Endothelial cell (in vitro differentiated cells): ENCODE data around the gene HERC5. TPM values are rescaled to one million over a fixed set of nuclear protein-coding genes. Genes with fewer than 3 reads are reported as not detected.
"Not testable (repeated sequence)": the region's sequence is repeated elsewhere in the genome, so short reads cannot be mapped to it uniquely, and the experiment has no call there.

Experiments used
- DNase-seq: peaks from one replicate; pipeline ENCODE4 v3.0.0; 2021; ENCODE audit warnings: low spot score
- H3K27ac Mint-ChIP-seq: one replicate; pipeline ENCODE4 v1.8.0; 2021; ENCODE audit warnings: mixed read lengths, inconsistent platforms; ENCODE audit not compliant: unreplicated experiment
- H3K27me3 Mint-ChIP-seq: one replicate; pipeline ENCODE4 v1.8.0; 2021; ENCODE audit warnings: mild to moderate bottlenecking, moderate library complexity, mixed read lengths, inconsistent platforms; ENCODE audit not compliant: unreplicated experiment
- H3K36me3 Mint-ChIP-seq: one replicate; pipeline ENCODE4 v1.8.0; 2021; ENCODE audit warnings: mild to moderate bottlenecking, low read depth, mixed read lengths, inconsistent platforms; ENCODE audit not compliant: unreplicated experiment
- H3K4me1 Mint-ChIP-seq: one replicate; pipeline ENCODE4 v1.8.0; 2021; ENCODE audit warnings: mild to moderate bottlenecking, mixed read lengths, inconsistent platforms; ENCODE audit not compliant: unreplicated experiment
- H3K4me3 Mint-ChIP-seq: one replicate; pipeline ENCODE4 v1.8.0; 2021; ENCODE audit warnings: mild to moderate bottlenecking, mixed read lengths, inconsistent platforms; ENCODE audit not compliant: unreplicated experiment
- H3K9me3 Mint-ChIP-seq: one replicate; pipeline ENCODE4 v1.8.0; 2021; ENCODE audit warnings: mixed read lengths, inconsistent platforms; ENCODE audit not compliant: unreplicated experiment
- total RNA-seq: library from RNA; stranded (reverse); fragmentation: NEBNext Ultra II Directional; extraction: Animal tissue kit (Norgen Biotek cat#: 25700); gene quantifications from one replicate; pipeline ENCODE4 v1.2.1, GENCODE V29; 2021; ENCODE audit not compliant: unreplicated experiment
- TF ChIP-seq, protein P1 (sequence below): fragments of 200-600 bp; sonication (generic); IDR thresholded peaks from one replicate; pipeline ENCODE4 v1.5.0; 2021; ENCODE audit warnings: antibody characterized with exemption; ENCODE audit not compliant: unreplicated experiment

The HERC5 gene
- total RNA-seq, 1 donor from 2014 or later: 9.1 TPM

DNA sequence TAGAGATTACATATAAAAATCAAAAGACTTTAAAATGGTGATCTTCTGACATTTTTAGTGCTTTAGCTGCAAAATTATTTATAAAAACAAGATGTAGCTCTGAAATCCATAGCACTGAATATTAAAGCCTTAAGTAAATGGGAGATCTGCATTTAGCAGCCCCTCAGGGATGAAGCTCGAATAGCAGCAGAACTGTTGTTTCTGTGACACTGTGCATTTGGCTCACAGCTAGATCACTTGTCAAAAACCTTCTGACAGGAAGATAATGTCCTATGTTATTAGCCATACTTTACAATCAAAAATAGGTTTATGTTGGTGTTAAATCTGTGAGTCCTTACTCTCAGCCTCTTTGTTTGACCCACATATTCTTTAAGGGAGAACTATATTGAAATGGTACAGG, 80.8 kb downstream of the HERC5 start:
- no peak for DNase-seq
- H3K9me3 Mint-ChIP-seq: no peaks in the 10 kb centered on the region
- H3K27ac Mint-ChIP-seq: no peak overlapping the region
- H3K4me1 Mint-ChIP-seq: peaks cover 3% of the 10 kb centered on the region
- H3K4me3 Mint-ChIP-seq: no peak overlapping the region
- TF ChIP-seq, protein P1, sequence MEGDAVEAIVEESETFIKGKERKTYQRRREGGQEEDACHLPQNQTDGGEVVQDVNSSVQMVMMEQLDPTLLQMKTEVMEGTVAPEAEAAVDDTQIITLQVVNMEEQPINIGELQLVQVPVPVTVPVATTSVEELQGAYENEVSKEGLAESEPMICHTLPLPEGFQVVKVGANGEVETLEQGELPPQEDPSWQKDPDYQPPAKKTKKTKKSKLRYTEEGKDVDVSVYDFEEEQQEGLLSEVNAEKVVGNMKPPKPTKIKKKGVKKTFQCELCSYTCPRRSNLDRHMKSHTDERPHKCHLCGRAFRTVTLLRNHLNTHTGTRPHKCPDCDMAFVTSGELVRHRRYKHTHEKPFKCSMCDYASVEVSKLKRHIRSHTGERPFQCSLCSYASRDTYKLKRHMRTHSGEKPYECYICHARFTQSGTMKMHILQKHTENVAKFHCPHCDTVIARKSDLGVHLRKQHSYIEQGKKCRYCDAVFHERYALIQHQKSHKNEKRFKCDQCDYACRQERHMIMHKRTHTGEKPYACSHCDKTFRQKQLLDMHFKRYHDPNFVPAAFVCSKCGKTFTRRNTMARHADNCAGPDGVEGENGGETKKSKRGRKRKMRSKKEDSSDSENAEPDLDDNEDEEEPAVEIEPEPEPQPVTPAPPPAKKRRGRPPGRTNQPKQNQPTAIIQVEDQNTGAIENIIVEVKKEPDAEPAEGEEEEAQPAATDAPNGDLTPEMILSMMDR: no peak
- no peaks in the 10 kb centered on the region for H3K36me3 Mint-ChIP-seq
- H3K27me3 Mint-ChIP-seq: no peaks in the 10 kb centered on the region

DNA sequence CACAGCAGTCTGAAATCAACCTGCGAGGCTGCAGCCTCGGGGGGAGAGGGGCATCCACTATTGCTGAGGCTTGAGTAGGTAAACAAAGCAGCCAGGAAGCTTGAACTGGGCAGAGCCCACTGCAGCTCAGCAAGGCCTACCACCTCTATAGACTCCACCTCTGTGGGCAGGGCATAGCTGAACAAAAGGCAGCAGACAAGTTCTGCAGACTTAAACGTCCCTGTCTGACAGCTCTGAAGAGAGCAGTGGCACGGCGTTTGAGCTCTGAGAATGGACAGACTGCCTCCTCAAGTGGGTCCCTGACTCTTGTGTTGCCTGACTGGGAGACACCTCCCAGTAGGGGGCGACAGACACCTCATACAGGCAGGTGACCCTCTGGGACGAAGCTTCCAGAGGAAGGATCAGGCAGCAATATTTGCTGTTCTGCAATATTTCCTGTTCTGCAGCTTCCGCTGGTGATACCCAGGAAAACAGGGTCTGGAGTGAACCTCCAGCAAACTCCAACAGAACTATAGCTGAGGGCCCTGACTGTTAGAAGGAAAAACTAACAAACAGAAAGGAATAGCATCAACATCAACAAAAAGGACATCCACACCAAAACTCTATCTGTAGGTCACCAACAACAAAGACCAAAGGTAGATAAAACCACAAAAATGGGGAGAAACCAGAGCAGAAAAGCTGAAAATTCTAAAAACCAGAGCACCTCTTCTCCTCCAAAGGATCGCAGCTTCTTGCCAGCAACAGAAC, 82.6 kb downstream of the HERC5 start:
- H3K27ac Mint-ChIP-seq, H3K4me3 Mint-ChIP-seq, H3K9me3 Mint-ChIP-seq, H3K4me1 Mint-ChIP-seq, H3K27me3 Mint-ChIP-seq, H3K36me3 Mint-ChIP-seq: not testable (repeated sequence)
- TF ChIP-seq, protein P1: peak; percentile 74
- peak; percentile 81 for DNase-seq

DNA sequence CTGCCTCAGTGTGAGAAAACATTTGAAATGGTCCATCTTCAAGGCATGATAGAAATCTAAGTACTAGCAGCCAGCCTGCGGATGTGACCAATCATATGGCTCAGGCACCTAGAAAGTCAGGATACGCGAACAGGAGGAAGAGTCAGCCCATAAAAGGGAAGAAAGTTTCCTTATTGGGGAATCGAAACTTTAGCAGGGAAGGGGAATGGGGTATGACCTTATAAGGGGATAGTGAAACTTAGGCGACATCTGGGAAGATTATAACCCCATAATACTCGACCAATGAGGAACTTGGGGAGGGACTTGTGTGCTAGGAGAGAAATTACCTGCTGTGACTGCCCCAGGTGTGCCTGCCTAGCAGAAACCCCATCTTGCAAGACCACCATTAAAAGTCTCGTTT, 92.9 kb downstream of the HERC5 start:
- DNase-seq: no peak
- TF ChIP-seq, protein P1: no peak
- no peaks in the 10 kb centered on the region for H3K36me3 Mint-ChIP-seq
- peaks cover 2% of the 10 kb centered on the region for H3K4me1 Mint-ChIP-seq
- H3K9me3 Mint-ChIP-seq: no peaks in the 10 kb centered on the region
- no peak overlapping the region for H3K4me3 Mint-ChIP-seq
- no peak overlapping the region for H3K27ac Mint-ChIP-seq
- H3K27me3 Mint-ChIP-seq: no peaks in the 10 kb centered on the region

Other genes with a start within 250 kb of the HERC5 start
- gene PPM1K, start 172.6 kb upstream of the HERC5 start, total RNA-seq: 9.7 TPM
- 3.2 TPM for gene HERC6, start 78.3 kb upstream of the HERC5 start, total RNA-seq
- gene PYURF, start 66.7 kb downstream of the HERC5 start, total RNA-seq: 49.8 TPM
- gene HERC3, start 135.4 kb downstream of the HERC5 start, total RNA-seq: 8.0 TPM
- 4.4 TPM for gene NAP1L5, start 240.7 kb downstream of the HERC5 start, total RNA-seq